ENCODE measurements around the gene STXBP5. TPM values are rescaled to one million over a fixed set of nuclear protein-coding genes. Genes with fewer than 3 reads are reported as not detected.

STXBP5 gene
- total RNA-seq, 3 donors from 2014 or later = 42.0 to 71.1 (median 47.8) TPM

GRCh38 chr6:147417954-147418353 is 213.7 kb downstream of the STXBP5 start:
- ATAC-seq = no peak
- H3K4me3 ChIP-seq = no peak overlapping the region
- no peak for DNase-seq
- no peaks in the 10 kb centered on the region for H3K4me1 ChIP-seq (ENCODE audit: low read depth)
- TF ChIP-seq, protein P1, sequence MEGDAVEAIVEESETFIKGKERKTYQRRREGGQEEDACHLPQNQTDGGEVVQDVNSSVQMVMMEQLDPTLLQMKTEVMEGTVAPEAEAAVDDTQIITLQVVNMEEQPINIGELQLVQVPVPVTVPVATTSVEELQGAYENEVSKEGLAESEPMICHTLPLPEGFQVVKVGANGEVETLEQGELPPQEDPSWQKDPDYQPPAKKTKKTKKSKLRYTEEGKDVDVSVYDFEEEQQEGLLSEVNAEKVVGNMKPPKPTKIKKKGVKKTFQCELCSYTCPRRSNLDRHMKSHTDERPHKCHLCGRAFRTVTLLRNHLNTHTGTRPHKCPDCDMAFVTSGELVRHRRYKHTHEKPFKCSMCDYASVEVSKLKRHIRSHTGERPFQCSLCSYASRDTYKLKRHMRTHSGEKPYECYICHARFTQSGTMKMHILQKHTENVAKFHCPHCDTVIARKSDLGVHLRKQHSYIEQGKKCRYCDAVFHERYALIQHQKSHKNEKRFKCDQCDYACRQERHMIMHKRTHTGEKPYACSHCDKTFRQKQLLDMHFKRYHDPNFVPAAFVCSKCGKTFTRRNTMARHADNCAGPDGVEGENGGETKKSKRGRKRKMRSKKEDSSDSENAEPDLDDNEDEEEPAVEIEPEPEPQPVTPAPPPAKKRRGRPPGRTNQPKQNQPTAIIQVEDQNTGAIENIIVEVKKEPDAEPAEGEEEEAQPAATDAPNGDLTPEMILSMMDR (IDR thresholded peaks at IDR 0.05) = no peak
- H3K36me3 ChIP-seq (ENCODE audit: low read depth) = no peaks in the 10 kb centered on the region
- intact Hi-C loops (cut with DNase I, micrococcal nuclease) = no loop called here
- H3K9me3 ChIP-seq = no peaks in the 10 kb centered on the region

DNA sequence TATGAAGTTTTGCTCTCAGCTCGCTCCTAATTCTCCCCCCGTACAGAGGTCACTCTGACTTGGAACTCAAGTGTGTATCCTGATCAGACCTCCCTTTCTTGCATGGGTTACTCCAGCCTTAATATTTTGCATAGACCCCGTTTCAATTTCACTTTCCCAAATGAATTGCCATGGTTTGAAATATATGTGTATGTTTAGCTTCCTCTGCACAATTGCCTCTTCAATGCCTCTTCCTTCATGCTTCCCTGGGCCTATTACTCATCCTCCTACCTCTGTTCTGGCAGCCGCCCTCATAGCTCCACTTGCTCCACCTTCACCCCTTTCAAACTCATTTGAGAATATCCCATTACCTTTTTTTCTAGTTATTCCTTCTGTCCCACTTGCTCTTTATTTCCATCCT is 214.3 kb downstream of the STXBP5 start:
- H3K4me1 ChIP-seq (ENCODE audit: low read depth) = no peaks in the 10 kb centered on the region
- H3K9me3 ChIP-seq = no peaks in the 10 kb centered on the region
- TF ChIP-seq, protein P1 (IDR thresholded peaks at IDR 0.05) = no peak
- ATAC-seq (no peak), DNase-seq (no peak)
- no peaks in the 10 kb centered on the region for H3K36me3 ChIP-seq (ENCODE audit: low read depth)
- no peak overlapping the region for H3K4me3 ChIP-seq
- intact Hi-C loops (cut with DNase I, micrococcal nuclease) = no loop called here

- TF ChIP-seq, protein P1 (IDR thresholded peaks at IDR 0.05) = no peak
- intact Hi-C loops (cut with DNase I, micrococcal nuclease) = no loop called here
- ATAC-seq (no peak), DNase-seq (no peak)
- H3K36me3 ChIP-seq (ENCODE audit: low read depth) = no peaks in the 10 kb centered on the region
- H3K4me1 ChIP-seq (ENCODE audit: low read depth) = no peaks in the 10 kb centered on the region
- no peak overlapping the region for H3K4me3 ChIP-seq
- no peaks in the 10 kb centered on the region for H3K9me3 ChIP-seq
These were observed 217.7 kb downstream of the STXBP5 start for GRCh38 chr6:147421903-147422302.

GRCh38 chr6:147423111-147423510 is 218.9 kb downstream of the STXBP5 start:
- no peaks in the 10 kb centered on the region for H3K4me1 ChIP-seq (ENCODE audit: low read depth)
- no peaks in the 10 kb centered on the region for H3K36me3 ChIP-seq (ENCODE audit: low read depth)
- intact Hi-C loops (cut with DNase I, micrococcal nuclease) = no loop called here
- DNase-seq (no peak), ATAC-seq (no peak)
- no peak overlapping the region for H3K4me3 ChIP-seq
- H3K9me3 ChIP-seq = no peaks in the 10 kb centered on the region
- TF ChIP-seq, protein P1 (IDR thresholded peaks at IDR 0.05) = no peak

GRCh38 chr6:147429794-147430193 is 225.6 kb downstream of the STXBP5 start:
- Histone ChIP-seq H3K9me3 (no peaks in the 10 kb centered on the region), H3K4me3 (no peak overlapping the region), H3K36me3 (ENCODE audit: low read depth) (no peaks in the 10 kb centered on the region), H3K4me1 (ENCODE audit: low read depth) (no peaks in the 10 kb centered on the region)
- DNase-seq (no peak), ATAC-seq (no peak)
- intact Hi-C loops (cut with DNase I, micrococcal nuclease) = no loop called here
- TF ChIP-seq, protein P1 (IDR thresholded peaks at IDR 0.05) = no peak

GRCh38 chr6:147430811-147431210 is 226.6 kb downstream of the STXBP5 start:
- Histone ChIP-seq H3K9me3 (no peaks in the 10 kb centered on the region), H3K4me3 (no peak overlapping the region), H3K4me1 (ENCODE audit: low read depth) (no peaks in the 10 kb centered on the region), H3K36me3 (ENCODE audit: low read depth) (no peaks in the 10 kb centered on the region)
- no peak for ATAC-seq
- TF ChIP-seq, protein P1 (IDR thresholded peaks at IDR 0.05) = no peak
- no peak for DNase-seq
- intact Hi-C loops (cut with DNase I, micrococcal nuclease) = no loop called here

All from mucosa of descending colon (tissue), 3 donors.